ENCODE results near the gene VPS11.
A peak's percentile ranks its signal among the peaks of the same experiment; 100 is the strongest.
"Not testable (repeated sequence)": the region's sequence is repeated elsewhere in the genome, so short reads cannot be mapped to it uniquely, and the experiment has no call there.

VPS11 gene

GRCh38 chr11:119025978-119026766 is 41.4 kb upstream of the VPS11 start:
- TF ChIP-seq Cebpa-rat (IDR thresholded peaks at IDR 0.05): no peak
- Histone ChIP-seq H3K9ac (no peak overlapping the region), H3K27me3 (no peaks in the 10 kb centered on the region), H3K27ac (no peak overlapping the region), H3K4me3 (no peak overlapping the region), H3K9me3 (no peaks in the 10 kb centered on the region), H4K20me1 (peaks cover 12% of the 10 kb centered on the region; the same call in 1 of the 2 replicates), H3K4me2 (no peak overlapping the region), H3K36me3 (peaks cover 78% of the 10 kb centered on the region), H3K4me1 (peaks cover 31% of the 10 kb centered on the region)

GRCh38 chr11:119026970-119027369 is 40.6 kb upstream of the VPS11 start:
- H3K27ac ChIP-seq: no peak overlapping the region
- no peaks in the 10 kb centered on the region for H3K27me3 ChIP-seq
- TF ChIP-seq Cebpa-rat (IDR thresholded peaks at IDR 0.05): no peak
- peaks cover 70% of the 10 kb centered on the region for H3K36me3 ChIP-seq
- no peak overlapping the region for H3K4me3 ChIP-seq
- peaks cover 24% of the 10 kb centered on the region for H3K4me1 ChIP-seq
- no peak overlapping the region for H3K4me2 ChIP-seq
- no peaks in the 10 kb centered on the region for H3K9me3 ChIP-seq
- no peak overlapping the region for H3K9ac ChIP-seq
- H4K20me1 ChIP-seq: peaks cover 4% of the 10 kb centered on the region; the same call in 1 of the 2 replicates

DNA sequence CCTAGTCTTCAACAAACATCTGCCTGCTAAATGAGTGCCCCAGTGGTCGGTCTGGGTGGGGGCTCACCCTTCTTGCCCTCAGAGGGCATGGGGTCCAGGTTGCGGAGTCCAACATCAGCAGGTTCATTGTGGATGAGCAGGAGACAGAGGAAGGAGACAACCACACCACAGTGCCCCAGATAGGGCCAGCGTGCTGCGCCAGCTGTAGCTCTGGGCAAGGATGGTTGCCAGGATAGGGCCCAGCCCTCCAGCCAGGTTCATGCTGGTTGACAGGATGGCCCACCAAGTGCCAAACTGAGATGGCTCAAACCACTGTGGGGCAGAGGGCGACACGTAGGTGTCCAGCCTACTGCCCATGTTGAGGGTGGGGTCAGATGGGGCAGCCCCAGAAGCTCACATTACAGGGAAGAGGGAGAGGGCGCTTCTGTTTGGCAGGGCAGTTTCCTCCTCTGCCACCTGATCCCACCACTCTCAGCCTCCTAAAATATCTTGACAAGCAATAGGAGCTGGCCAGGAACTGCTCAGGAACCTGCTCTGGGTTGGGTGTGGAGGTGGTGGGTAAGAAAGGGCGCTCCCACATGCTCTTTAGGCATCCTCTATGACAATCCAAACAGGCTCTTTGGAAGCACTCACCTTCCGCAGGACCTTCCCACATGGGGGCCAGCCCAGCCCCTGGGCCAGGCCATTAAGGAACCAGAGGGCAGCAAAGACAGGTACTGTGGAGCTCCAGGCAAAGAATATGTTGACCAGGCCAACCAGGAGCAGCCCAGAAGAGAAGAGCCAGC is 39.9 kb upstream of the VPS11 start:
- Histone ChIP-seq H3K9me3 (no peaks in the 10 kb centered on the region), H4K20me1 (no peaks in the 10 kb centered on the region), H3K36me3 (peaks cover 62% of the 10 kb centered on the region), H3K4me3 (no peak overlapping the region), H3K9ac (no peak overlapping the region), H3K27ac (no peak overlapping the region), H3K4me1 (peaks cover 24% of the 10 kb centered on the region), H3K4me2 (0 out of 2 replicates have a peak overlapping the region, but pooled peaks have one; percentile 98), H3K27me3 (no peaks in the 10 kb centered on the region)
- TF ChIP-seq Cebpa-rat (IDR thresholded peaks at IDR 0.05): no peak

DNA sequence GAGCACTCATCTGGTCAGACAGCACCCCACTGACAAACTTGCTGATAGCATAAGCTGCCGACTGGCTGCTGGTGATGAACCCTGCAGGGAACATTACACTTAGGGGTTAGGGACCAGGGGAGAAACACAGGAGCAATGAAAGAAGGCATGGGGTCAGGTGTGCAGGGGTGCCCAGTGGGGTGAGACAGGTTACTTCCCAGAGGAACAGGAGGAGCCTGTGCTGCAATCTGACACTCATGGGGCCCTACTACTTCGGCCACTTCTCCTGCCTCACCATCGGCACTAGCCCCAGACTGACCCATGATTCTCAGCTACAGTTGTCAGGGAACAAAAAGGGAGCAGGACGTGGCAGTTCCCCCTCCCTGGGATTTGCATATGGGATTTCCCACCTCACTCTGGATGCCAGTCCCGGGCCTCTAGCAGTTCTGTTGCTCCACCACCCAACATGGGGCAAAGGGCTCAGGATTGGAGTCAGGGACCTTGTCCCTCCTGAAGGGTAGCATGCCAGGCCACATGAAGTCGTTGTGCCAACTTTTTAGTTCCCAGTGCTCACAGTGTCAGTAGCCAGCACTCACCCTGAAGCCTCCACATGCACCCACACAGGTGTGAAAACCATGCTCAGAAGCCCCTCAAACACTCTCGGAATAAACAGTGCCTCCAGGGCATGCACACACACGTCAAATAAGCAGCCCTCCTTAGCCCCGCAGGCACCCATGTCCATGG is 39.1 kb upstream of the VPS11 start:
- Histone ChIP-seq H3K27me3 (no peaks in the 10 kb centered on the region), H3K4me2 (peak overlapping the region; percentile 98), H3K9me3 (no peaks in the 10 kb centered on the region), H3K4me1 (peaks cover 28% of the 10 kb centered on the region), H3K9ac (peak overlapping the region; percentile 79; the same call in 1 of the 2 replicates), H3K36me3 (peaks cover 55% of the 10 kb centered on the region), H3K27ac (no peak overlapping the region), H4K20me1 (no peaks in the 10 kb centered on the region), H3K4me3 (no peak overlapping the region)
- TF ChIP-seq Cebpa-rat (IDR thresholded peaks at IDR 0.05): no peak

DNA sequence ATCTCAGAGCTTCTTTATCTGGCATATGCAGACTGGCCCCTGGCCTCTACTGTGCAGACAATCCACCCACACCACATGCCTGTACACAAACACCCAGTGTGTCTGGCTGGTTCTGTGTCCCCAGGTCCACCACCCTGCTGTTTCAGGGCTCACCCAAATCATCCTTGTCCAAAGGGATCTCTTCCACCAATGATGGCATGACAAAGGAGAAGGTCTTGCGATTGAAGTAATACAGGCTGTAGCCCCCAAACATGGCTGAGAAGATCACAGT is 38.6 kb upstream of the VPS11 start:
- H3K27ac ChIP-seq: no peak overlapping the region
- H3K9me3 ChIP-seq: no peaks in the 10 kb centered on the region
- H3K9ac ChIP-seq: peak overlapping the region; percentile 79; the same call in 1 of the 2 replicates
- no peaks in the 10 kb centered on the region for H4K20me1 ChIP-seq
- H3K27me3 ChIP-seq: no peaks in the 10 kb centered on the region
- TF ChIP-seq Cebpa-rat (IDR thresholded peaks at IDR 0.05): no peak
- H3K36me3 ChIP-seq: peaks cover 50% of the 10 kb centered on the region
- H3K4me2 ChIP-seq: peak overlapping the region; percentile 98
- no peak overlapping the region for H3K4me3 ChIP-seq
- peaks cover 33% of the 10 kb centered on the region for H3K4me1 ChIP-seq

DNA sequence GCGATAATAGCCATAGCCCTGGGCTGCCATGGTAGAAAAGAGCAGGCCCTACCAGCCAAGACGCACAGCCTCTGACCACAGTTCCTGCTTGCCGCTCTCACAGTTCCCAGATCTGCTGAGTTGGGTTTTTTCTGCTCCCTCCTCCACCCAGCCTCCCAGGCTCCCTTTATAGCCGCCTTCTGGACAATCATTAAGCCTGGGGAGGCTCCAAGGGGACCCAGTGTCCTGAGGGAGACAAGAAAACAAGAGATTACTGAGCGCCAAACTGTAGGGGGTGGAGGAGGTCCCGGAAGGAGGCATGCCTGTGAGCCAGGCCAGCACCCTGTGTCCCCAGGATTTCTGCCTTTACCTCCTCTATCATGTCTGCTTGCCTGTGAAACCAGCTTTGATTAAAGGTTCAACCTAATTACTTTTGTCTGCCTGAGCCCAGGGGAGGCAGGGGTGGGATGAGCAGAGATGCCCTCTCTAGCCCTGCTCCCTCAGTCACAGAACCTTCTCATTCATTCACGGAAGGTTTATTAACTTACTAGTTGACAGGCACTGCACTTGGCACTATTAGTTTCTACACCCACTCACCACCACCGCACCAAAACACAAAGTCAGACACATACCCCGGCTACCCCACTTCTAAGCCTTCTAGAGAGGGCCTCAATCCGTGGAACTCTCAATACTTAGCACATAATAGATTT is 38.1 kb upstream of the VPS11 start:
- Histone ChIP-seq H3K27ac (peak overlapping the region; percentile 72; the same call in 1 of the 2 replicates), H3K4me2 (peak overlapping the region; percentile 98), H3K9ac (peak overlapping the region; percentile 79)

GRCh38 chr11:119030029-119030328 is 37.6 kb upstream of the VPS11 start:
- Histone ChIP-seq H3K4me2 (peak overlapping the region; percentile 98), H3K36me3 (peaks cover 40% of the 10 kb centered on the region), H3K9me3 (no peaks in the 10 kb centered on the region), H3K4me3 (peak overlapping the region; percentile 85), H3K9ac (peak overlapping the region; percentile 79), H3K27me3 (no peaks in the 10 kb centered on the region), H3K27ac (peak overlapping the region; percentile 72), H4K20me1 (no peaks in the 10 kb centered on the region), H3K4me1 (peaks cover 30% of the 10 kb centered on the region)
- no peak for TF ChIP-seq Cebpa-rat (IDR thresholded peaks at IDR 0.05)

More for the DNA sequence above, 38.1 kb upstream of the VPS11 start:
- TF ChIP-seq Cebpa-rat (IDR thresholded peaks at IDR 0.05): no peak
- peak overlapping the region; percentile 85 for H3K4me3 ChIP-seq
- H3K9me3 ChIP-seq: no peaks in the 10 kb centered on the region
- H3K36me3 ChIP-seq: peaks cover 45% of the 10 kb centered on the region
- H3K4me1 ChIP-seq: peaks cover 34% of the 10 kb centered on the region
- no peaks in the 10 kb centered on the region for H3K27me3 ChIP-seq
- H4K20me1 ChIP-seq: no peaks in the 10 kb centered on the region

DNA sequence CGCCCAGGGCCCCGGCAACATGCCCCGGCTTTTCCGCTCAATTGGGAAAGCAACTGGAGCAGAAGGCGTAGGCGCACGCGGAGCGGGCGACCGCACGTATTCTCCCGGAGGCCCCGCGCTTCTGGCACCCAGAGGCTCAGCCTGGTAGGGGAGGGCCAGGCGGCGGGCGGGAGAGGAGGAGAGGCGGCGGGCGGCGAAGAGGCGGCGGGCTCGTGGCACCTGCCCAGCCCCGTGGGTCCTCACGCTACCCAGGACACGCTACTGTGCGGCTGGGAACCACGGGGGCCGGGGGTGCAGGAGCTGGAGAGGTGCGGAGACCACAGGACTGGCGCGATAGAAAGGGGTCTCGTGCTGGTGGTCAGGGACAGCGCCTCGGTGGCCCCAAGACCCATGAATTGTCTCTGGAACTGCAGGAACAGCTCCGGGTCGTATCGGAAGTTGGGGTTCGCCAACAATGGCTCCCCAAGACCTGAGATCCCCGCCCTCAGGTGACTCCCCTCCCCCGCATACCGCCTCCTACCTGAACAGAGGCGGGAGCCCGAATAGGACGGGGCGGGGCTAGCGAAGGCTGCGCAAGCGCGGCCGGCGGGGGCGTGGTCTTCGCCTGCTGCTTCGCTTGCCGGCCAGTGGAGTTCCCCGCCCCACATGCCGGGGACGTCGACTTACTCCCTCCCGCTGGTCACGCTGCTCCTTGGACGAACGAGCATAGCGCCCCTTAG is 37.1 kb upstream of the VPS11 start, which contains the start of gene SLC37A4:
Gene SLC37A4, minus strand, starts transcription at position 549 of the 719 bp plus-strand sequence.
- H3K9ac ChIP-seq: peak within 1 kb of the TSS; percentile 79
- peak within 1 kb of the TSS; percentile 85 for H3K4me3 ChIP-seq
- no peaks in the 10 kb centered on the region for H3K27me3 ChIP-seq
- H3K36me3 ChIP-seq: peaks cover 35% of the 10 kb centered on the region
- H3K4me1 ChIP-seq: peaks cover 30% of the 10 kb centered on the region
- TF ChIP-seq Cebpa-rat (IDR thresholded peaks at IDR 0.05): no peak
- no peaks in the 10 kb centered on the region for H4K20me1 ChIP-seq
- H3K4me2 ChIP-seq: peak within 1 kb of the TSS; percentile 98
- peak within 1 kb of the TSS; percentile 72 for H3K27ac ChIP-seq
- no peaks in the 10 kb centered on the region for H3K9me3 ChIP-seq

DNA sequence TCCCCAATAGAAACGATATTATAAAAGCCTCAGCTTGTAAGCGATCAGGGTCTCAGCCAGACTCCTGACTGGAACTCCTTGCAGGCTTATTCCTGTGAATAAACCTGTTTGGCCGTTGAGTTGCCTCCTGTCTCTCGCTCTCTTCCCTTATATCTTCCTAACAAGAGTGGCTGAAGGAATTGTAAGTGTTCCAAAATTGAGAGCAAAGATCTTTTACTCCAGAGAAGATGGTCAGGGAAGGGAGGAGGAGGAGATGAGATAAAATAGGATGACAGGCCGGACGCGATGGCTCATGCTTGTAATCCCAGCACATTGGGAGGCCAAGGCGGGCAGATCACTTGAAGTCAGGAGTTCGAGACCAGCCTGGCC is 35.7 kb upstream of the VPS11 start:
- no peak for TF ChIP-seq Cebpa-rat (IDR thresholded peaks at IDR 0.05)
- H3K36me3 ChIP-seq: peaks cover 21% of the 10 kb centered on the region
- no peaks in the 10 kb centered on the region for H3K9me3 ChIP-seq
- H4K20me1 ChIP-seq: no peaks in the 10 kb centered on the region
- H3K27ac ChIP-seq: no peak overlapping the region
- peaks cover 30% of the 10 kb centered on the region for H3K4me1 ChIP-seq
- no peak overlapping the region for H3K9ac ChIP-seq
- no peaks in the 10 kb centered on the region for H3K27me3 ChIP-seq
- H3K4me3 ChIP-seq: no peak overlapping the region
- no peak overlapping the region for H3K4me2 ChIP-seq

GRCh38 chr11:119033421-119033820 is 34.2 kb upstream of the VPS11 start:
- H3K9me3 ChIP-seq, H4K20me1 ChIP-seq, H3K4me3 ChIP-seq, H3K36me3 ChIP-seq, H3K27ac ChIP-seq, H3K27me3 ChIP-seq, H3K9ac ChIP-seq: not testable (repeated sequence)
- H3K4me2 ChIP-seq: peak overlapping the region; percentile 42
- H3K4me1 ChIP-seq: peaks cover 30% of the 10 kb centered on the region

Data from BLaER1 (cell line).